Activated naive CD8-positive, alpha-beta T cell treated with anti-CD3 and anti-CD28 coated beads, Interleukin-2, amount 10 ng/mL, durations not matched to agents 7 days and 5 days (primary cell): ENCODE results near the gene FKBP6. TPM values are rescaled to one million over a fixed set of nuclear protein-coding genes. Genes with fewer than 3 reads are reported as not detected.
"Not testable (repeated sequence)": the region's sequence is repeated elsewhere in the genome, so short reads cannot be mapped to it uniquely, and the experiment has no call there.

Source experiments
- ATAC-seq: fragments of 150-1000 bp; cut with Tn5 transposase; one replicate; pipeline ENCODE4 v1.10.0; 2021; ENCODE audit warnings: low read depth, moderate library complexity
- POLR2A ChIA-PET: fragments of 350-600 bp; sonication (Branson Sonifier 250); formaldehyde crosslinking; loops from one replicate; lab custom pipeline; 2021; ENCODE audit warnings: antibody characterized with exemption; lab: Charles Lee
- DNase-seq: peaks from one replicate; pipeline ENCODE4 v3.0.0; 2021
- H3K27ac Mint-ChIP-seq: one replicate; pipeline ENCODE4 v1.8.0; 2022; ENCODE audit warnings: mild to moderate bottlenecking, mixed read lengths
- H3K27me3 Mint-ChIP-seq: one replicate; pipeline ENCODE4 v1.8.0; 2022; ENCODE audit warnings: mild to moderate bottlenecking, moderate library complexity, mixed read lengths
- H3K36me3 Mint-ChIP-seq: one replicate; pipeline ENCODE4 v1.8.0; 2021; ENCODE audit warnings: mild to moderate bottlenecking, mixed read lengths
- H3K4me1 Mint-ChIP-seq: one replicate; pipeline ENCODE4 v1.8.0; 2021; ENCODE audit warnings: mixed read lengths
- H3K4me3 Mint-ChIP-seq: one replicate; pipeline ENCODE4 v1.8.0; 2022; ENCODE audit warnings: mild to moderate bottlenecking, moderate library complexity, mixed read lengths
- H3K9me3 Mint-ChIP-seq: one replicate; pipeline ENCODE4 v1.8.0; 2021; ENCODE audit warnings: mixed read lengths
- total RNA-seq, 2 experiments: library from RNA; stranded (reverse); gene quantifications; one replicate each; pipeline ENCODE4 v1.2.3, GENCODE V29; 2021

The FKBP6 gene
- total RNA-seq, 2 experiments from 2014 or later: not detected

DNA sequence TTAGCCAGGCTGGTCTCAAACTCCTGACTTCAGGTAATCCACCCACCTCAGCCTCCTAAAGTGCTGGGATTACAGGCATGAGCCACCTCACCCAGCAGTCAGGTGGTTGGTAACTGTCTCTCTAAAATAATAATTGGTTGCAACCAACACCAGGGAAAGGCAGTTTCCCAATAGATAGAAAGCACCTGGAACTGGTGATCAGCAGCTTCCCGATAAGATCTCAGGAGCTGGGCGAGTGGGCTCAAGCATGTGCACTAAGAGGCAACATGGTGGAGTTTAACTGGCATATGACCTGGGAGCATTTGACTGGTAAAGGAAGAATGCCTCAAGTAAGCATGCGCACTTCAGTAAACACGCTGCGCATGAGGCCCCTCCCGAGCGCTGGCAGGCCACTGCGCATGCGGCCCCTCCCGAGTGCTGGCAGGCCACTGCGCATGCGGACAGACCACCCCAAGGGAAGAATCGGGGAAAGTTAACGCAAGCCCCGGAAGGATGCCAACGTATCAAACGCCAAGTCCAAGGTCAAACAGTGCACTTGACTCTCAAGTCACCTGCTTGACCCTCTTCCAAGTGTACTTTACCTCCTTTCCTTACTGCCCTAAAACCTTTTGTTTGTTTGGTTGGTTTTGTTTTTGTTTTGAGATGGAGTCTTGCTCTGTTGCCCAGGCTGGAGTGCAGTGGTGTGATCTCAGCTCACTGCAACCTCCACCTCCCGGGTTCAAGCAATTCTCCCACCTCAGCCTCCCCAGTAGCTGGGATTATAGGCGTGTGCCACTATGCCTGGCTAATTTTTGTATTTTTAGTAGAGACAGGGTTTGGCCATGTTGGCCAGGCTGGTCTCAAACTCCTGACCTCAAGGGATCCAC is 71.5 kb downstream of the FKBP6 start:
- POLR2A ChIA-PET, H3K4me1 Mint-ChIP-seq, H3K9me3 Mint-ChIP-seq, H3K27me3 Mint-ChIP-seq, H3K36me3 Mint-ChIP-seq: not testable (repeated sequence)
- ATAC-seq (peak; percentile 88), DNase-seq (peak; percentile 74)
- Mint-ChIP-seq H3K4me3 (peak overlapping the region; percentile 35), H3K27ac (peak overlapping the region; percentile 42)

- ATAC-seq, DNase-seq, H3K4me1 Mint-ChIP-seq, H3K9me3 Mint-ChIP-seq, H3K36me3 Mint-ChIP-seq, H3K27me3 Mint-ChIP-seq, H3K27ac Mint-ChIP-seq, POLR2A ChIA-PET, H3K4me3 Mint-ChIP-seq: not testable (repeated sequence)
Measured at GRCh38 chr7:73404860-73405259, 76.9 kb downstream of the FKBP6 start.

Other genes starting within 250 kb of the FKBP6 start
- not detected for gene SPDYE9, start 242.1 kb upstream of the FKBP6 start, total RNA-seq
- gene NSUN5, start 19.3 kb upstream of the FKBP6 start, total RNA-seq: 10 to 100 TPM; 51.5 to 59.9 TPM
- not detected for gene TRIM50, start 79 bp upstream of the FKBP6 start, total RNA-seq
- under 1 TPM in 1 of 2 experiments, not detected in 1; 0.11 TPM for gene FZD9, start 105.6 kb downstream of the FKBP6 start, total RNA-seq
- 10 to 100 TPM; 90.5 to 93.0 TPM for gene BAZ1B, start 194.1 kb downstream of the FKBP6 start, total RNA-seq
- 10 to 100 TPM; 64.1 to 71.9 TPM for gene BCL7B, start 229.5 kb downstream of the FKBP6 start, total RNA-seq